GM21526 (cell line): ENCODE data around the gene PARD3B.

ENCODE experiments used
- ATAC-seq: cut with Tn5 transposase; IDR thresholded peaks from one replicate; pipeline ENCODE4 v1.9.1; 2021; ENCODE audit warnings: moderate library complexity; ENCODE audit not compliant: unreplicated experiment, low FRiP score

PARD3B gene

DNA sequence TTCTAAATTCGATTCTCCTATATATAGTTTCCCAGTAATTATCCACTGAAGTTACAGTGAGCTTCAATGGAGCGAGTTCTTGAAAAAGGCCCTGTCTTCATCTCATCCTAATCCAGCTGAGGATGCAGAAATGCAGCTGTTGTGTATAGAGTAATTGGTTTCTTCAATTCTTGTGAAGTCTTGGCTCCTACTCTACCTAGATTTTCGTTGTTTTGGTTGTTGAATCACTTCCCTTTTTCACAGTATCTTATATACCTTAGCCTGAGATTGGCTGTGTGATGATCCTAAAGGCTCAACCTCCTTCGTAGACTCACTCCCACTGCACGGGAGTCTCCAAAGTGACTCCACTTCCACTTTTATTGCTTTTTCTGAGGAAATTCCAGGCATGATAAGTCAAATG is 280.4 kb downstream of the PARD3B start:
- no peak for ATAC-seq

DNA sequence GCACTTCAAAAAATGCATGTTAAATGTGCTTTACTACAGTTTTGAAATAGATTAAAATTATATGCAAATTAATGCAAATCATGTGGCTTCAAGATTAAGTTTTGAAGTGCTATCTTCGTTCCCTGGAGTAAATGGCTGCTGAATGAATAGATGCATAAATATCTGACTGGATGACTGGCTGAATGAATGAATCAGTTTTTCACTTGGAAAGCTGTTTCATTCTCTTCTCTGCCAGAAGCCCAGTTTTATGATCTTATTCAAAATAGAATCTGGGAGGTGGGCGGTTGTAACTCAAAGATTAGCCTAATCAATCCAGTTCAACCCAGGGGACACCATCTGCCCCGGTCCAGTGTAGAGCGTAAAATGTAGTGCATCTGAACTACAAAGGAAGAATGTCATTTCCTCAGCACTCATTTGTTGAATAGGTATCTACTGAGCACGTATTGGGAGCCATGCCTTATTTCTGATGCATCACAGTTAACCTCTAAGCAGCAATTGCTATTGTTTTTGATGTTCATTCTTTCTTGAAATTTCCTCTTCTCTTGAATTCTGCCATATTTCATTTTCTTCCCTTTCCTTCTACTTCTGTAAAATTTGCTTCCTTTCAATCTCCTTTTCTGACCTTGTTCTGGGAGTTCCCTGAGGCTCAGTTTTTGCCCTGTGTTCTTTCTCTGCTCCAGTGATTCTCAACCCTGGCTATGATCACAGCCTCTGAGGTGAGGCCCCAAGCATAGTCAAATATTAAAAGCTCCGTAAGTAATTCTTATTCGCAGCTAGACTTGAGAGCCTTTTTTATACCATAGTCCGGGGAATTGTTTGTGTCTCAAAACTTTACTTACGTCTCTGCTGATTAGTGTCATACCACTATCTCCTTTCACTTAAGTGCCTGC is 282.7 kb downstream of the PARD3B start:
- ATAC-seq = no peak

DNA sequence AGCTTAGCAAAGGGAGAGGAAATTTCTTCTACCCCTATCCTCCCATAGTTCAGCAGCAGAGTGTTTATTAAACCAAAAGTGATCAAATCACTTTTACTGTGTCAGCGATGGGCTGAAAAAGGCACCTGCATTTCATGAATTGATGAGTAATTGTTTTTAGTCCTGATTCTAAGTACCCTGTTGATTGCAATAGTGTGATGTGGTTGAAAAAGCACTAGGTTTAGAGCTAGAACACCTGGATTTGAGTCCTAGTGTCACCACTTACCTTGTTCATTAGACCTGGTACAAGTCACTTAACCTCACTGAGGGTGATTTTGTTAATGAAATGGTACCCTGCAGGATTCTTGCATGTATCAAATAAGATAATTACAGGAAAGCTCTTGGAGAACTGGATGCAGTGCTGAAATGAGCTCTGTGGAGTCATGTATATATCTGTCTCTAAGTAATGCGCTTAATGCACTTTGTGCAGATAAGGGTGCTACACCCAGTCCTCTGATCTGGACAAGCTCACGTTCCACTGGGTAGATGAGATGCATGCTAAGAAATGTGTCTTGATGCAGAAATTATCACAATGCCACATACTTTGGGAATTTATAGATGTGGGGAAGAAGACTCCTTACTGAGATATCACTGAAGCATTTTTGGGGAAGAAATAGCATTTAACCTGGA is 289.6 kb downstream of the PARD3B start:
- ATAC-seq = no peak

DNA sequence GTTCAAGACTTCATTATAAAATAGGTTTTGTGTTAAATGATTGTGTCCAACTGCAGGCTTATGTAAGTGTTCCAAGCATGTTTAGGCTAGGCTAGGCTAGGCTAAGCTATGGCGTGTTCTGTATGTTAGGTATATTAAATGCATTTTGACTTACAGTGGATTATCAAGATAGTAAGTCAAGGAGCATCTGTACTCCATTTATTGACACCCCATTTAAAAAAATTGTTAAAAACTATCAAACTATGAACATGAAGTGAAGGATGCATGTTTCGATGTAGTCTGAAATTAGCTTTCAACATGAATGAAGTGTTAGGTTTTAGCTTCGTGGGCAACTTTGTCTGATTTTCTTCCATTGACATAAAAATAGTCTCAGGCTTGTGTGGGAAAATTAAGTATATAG is 290.5 kb downstream of the PARD3B start:
- no peak for ATAC-seq

DNA sequence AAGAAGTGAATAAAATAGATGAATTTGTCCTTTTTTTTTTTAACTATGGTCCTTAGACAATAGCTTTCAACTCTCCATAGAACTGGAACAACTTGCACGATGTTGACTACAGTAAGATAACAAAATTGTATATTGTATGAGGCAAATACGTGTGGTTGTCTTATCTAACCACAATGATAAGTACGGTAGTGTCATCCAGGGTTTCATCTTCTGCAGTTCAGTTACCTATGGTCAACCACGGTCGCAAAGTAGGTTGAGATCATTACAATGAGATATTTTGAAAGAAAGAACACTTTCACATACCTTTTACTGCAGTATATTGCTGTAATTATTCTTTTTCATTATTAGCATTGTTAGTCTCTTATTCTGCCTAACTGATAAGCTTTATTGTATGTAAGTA is 295.2 kb downstream of the PARD3B start:
- no peak for ATAC-seq

DNA sequence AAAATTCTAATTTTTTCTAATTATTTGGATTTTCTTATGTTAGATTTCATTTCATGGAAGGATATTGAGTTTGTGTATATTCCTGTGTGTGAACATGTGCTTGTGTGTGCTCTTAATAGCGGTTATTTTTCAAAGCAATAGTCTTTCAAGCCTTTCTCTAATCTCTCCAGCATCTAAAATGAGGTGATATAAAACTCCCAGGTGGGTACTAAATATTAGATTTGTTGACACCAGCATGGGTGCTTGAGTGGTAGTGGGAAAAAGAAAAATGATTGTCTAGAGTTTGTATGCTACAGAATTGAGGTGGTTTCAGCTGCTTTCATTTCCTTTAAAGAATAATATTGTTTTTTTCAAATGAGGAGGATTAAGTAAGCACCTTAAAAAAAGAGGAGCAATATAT is 296.8 kb downstream of the PARD3B start:
- ATAC-seq = no peak

DNA sequence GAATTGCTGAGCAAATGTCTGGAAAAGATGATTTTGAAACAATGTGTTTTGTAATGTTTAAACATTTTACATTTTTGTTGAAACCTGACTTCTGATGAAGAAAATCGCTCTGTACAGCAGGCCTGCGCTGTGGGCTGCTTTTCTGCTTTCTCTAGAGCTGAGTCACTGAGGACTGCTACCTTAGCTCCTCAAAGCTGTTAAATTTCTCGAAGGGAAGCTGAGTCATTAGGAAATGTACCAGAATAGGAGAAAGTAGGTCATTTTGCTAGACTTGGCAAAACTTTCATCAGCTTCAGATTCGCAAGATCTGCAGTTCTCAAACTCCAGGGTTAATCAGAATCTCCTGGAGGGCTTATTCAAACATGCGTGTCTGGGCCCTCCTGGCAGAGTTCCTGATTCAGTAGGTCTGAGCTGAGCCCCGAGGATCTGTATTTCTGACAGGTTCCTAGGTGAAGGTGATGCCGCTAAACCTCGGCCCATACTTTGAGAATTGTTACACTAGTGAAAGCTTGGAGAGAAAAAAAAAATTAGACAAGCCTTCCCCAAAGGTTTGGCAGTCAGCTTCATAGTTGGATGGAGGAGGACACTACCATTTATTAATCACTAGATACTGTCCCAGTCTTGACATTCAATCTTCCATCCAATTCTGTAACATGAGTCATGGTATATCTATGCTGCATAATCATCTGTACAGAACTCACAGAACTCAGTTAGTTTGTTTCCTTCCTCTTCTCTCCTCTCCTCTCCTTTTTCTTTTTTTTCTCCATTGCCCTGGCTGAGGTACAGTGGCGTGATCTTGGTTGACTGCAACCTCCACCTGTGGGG is 297.6 kb downstream of the PARD3B start:
- ATAC-seq = no peak

DNA sequence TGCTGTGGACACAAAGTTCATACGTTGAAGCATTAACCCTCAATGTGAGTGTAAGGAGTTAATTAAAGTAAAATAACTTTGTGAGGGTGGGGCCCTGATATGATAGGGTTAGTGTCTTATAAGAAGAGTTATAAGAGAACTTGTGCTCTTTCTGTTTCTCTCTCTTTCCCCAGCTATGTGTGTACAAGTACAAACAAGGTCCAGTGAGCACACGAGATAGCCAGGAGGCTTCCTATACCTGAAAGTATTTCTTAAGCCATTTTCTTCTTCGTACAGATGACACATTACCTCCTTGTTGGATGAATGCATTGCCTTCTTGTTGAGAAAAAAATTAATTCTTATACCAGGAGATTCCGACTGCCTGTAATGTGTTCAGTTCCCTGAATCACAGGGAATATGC is 301.2 kb downstream of the PARD3B start:
- no peak for ATAC-seq

DNA sequence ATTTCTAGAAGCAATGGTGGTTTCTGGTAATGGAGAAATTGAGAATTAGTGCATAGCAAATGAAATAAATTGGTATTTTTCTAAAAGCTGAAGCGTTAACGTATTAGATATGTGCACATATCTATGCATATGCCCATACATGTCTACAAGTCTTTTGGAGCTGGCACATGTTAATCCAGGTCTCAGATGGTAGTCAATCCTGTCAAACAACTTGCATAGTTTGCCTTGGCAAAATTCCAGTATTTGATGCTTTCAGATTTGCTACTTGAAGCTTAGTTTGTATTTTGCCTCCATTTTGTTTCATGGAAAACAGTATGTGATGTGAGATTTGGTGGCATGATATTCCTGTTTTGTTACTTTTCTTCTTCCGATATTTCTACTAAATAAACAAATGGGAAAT is 304.6 kb downstream of the PARD3B start:
- no peak for ATAC-seq

DNA sequence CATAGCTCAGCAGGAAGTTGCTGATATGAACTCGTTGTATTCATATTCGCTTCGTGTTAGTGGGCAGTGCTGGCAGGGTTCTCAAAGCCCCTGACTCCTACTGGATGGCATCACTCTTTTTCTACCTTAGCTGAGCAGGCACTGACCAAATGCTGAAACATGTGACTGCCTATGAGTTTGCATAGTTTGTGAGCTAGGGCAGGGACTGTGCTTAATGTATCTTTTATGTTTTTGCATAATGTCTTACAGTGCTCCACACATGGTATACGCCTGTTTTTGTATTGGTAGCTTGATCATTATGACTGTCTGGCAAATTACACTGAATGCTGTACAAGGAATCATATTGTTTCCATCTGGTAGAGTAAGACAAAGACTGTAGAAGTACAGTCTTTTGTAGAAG is 305.3 kb downstream of the PARD3B start:
- no peak for ATAC-seq

DNA sequence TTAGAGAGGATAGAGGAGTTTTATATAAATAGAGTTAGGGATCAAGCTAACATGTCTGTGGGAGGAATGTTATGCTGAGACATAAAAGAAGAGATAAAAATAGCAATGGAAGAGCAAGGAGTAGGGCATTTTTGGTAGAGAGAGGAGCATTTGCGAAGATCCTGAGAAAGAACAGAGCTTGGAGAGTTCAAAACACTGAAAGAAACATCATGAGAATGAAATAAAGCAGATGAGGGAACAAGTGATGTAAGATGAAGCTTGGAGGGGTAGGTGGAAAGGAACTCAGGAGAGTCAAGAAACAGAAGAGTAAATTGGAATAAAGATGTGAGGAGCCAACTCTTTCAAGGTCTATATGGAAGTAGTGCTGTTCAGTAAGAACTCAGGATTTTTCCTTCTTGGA is 308.6 kb downstream of the PARD3B start:
- ATAC-seq = no peak

DNA sequence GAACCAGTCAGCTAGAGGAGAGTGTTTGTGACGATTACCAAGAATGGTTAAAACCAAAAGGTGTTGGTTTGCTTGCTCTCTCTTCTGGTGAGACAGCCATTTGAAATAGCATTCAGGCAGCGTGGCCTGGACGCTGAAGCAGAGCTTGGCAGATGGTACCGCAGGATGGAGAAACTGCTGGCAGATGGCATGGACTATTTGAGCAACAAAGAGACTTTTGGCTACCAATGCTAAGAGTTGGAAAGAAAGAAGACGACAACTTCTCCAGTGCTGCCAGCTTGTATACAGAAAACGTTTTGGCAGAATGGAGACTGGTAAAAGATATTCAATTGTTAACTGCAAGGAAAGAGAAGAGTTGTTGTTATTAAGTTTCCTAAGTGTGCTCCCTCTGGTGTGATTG is 315.0 kb downstream of the PARD3B start:
- ATAC-seq = no peak

DNA sequence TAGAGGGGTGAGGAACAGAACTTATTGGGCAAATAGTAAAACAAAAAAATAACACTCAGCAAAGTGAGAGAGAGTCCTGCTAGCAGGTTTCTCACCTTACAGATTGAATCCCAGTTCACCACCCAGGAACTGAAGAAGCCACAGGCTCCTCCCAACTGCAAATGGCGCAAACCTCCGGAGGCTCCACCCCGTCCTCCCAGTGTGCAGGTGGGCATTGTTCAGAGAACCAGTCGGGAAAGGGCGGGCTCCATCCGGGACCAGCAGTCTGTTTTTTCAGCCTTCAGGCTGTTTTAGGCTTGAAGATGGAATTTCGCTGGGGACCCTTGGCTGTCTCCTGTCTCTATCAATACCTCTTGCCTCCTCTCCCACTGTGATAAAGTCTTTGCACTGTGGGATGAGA is 317.5 kb downstream of the PARD3B start:
- ATAC-seq = no peak

DNA sequence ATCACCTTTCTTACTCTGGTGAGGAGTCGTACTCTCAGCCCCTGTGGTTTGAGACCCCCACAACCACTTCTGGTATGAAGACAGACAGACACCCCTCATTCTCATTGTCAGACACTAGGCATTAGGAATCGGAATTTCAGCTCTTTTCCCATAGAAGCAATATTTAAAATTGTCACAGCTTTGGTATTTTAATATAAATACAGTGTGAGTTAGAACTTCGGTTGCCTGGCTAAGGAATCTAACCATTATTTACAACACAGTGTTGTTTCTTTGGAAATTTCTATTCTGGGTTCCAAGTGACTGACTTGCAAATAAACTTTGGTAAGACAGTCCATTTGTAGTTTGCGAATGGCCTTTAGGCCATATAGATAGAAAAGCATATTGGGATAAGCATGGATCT is 318.1 kb downstream of the PARD3B start:
- ATAC-seq = no peak

DNA sequence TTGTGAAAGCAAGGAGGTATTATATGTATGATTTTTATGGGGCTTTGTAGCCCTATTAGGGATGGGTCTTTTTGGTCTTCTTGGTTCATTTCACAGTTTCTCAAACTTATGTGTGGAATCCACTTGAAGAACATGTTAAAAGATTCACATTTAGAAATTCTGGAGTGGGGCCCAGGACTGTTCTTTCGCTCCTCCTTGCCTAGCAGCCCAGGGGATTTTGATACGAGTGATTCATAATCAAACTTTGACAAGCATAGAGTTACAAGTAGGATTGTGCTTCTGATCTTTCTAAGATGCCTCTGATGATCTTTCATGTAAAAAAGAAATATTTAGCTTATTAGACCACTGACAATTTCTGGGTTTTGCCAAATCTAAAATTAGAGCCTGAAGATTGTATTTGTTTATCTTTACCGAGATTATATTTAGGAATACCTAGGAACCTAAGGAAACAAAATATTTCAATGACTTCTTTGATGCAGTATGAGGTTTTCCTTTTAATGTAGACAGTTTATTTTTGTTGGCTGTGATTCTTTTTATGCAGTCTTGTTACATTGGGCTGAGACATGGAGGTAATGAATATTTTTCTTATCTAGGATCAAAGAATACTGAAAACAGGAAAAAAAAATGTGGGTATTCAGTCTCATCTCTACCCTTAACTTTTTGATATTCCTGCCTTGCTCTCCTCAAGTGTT is 324.0 kb downstream of the PARD3B start:
- ATAC-seq = no peak

DNA sequence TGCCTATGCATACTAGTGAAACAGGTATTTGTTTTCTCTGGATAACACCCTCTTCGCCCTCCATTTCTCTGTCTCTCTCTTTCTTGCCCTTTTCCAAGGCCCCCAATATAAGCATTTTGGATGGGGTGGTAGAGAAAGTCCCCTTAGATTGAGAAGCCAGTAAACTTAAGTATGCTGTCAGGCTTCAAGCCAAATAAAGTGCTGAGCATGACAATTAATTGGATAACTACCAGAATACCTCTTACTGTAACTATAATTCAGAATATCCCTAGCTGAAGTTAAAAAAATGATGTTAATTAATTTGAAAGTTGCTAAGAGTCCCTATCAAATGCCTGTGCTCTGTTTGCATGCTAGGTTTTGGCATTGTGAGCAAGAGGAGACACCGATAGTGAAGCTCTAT is 324.8 kb downstream of the PARD3B start:
- ATAC-seq = no peak

DNA sequence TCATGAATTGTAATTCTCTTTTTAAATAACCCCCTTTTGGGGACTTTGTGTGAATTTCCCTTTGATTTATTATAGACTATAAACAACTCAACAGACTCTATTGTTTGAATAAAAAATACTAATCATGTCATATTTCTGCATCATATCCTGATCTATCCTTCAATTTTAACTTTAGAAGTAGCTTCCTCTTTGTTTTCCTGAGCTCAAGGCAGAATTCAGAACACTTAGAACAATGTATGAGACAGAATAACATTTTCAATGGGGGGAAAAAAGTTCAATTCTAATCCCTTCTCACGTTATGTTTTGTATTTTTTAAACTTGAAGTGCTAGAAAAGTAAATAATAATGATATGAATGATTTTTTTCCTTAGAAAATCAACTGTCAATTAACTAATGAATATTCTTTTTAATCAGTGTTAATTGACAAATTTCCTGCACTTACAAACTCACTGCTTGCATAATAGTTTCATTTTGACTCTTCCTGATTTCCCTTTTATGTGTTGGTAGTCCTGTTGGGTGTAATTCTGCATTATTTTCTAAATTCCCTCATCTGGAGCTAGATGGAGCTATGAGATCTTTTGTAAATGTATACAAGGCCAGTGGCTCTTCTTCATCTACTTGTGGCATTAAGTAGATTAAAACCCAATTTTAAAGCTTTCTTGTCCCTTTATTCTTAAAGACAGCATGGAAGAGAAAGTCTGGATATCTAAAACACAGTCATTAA is 326.1 kb downstream of the PARD3B start:
- no peak for ATAC-seq

DNA sequence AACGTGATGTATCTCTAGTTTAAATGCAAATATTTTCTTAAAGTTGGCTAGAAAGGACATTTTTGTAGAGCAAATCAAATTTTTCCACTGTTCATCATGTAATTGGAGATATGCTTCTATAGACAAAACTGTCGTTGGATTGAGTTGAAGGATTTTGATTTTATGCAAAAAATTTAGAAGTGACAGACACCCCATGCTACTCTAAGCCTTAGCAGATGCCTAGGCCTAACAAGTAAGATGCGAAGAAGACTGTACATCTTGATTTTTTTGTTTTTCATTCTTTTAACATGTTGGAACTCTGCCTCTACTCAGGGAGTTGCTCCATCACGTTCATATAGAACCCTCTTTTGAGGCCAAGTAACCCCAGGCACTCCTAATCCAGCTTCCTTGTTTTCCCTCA is 331.0 kb downstream of the PARD3B start:
- ATAC-seq = no peak

DNA sequence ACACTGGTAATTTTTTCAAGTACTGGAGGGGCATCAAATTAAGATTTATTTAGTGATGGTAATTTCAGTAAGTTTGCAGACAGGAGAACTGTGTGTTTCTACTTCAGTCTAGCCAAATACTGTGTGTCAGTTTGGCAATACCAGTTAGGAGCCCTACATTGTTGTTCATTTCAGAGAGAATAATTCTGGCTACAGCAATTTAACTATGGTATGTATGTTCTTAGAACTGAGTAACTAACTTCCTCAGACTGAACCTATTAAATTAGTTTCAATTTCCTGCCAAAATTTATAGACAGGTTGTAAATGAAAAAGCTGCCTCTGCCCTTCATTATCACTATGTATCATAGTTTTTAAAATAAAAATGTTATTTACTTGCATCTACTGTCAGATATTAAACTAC is 332.4 kb downstream of the PARD3B start:
- ATAC-seq = no peak

DNA sequence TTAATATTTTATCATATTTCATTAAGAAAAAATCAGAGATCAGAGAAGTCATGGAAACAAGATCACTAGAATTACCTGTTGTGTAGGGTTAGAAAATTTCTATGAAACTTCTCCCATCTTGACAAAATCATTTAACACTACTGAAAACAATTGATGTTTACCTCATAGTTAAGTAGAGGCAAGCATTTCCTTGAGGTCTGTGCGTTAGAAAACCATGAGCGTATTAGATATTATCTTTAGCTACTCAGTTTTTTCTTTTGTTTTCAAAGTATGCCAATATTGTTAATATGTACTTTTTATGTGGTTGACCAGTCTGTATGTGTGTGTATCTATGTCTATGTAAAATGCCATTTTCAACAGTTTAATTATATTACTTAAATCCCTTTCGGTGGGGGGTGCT is 335.7 kb downstream of the PARD3B start:
- no peak for ATAC-seq
